K562 (cell line): Measurements from ENCODE around the gene CD2. TPM values are rescaled to one million over a fixed set of nuclear protein-coding genes. Genes with fewer than 3 reads are reported as not detected.
A peak's percentile ranks its signal among the peaks of the same experiment; 100 is the strongest.

ENCODE experiments used
- ATAC-seq: fragments of 200-7000 bp; cut with Tn5 transposase; 3 replicates; pipeline ENCODE4 v1.9.1; 2020; ENCODE audit warnings: moderate library complexity
- BruUV-seq: library from RNA; stranded (reverse); fragments of 400-500 nt; replicated peaks from 2 replicates; lab custom pipeline; 2021; lab: Mats Ljungman, UMichigan
- CTCF ChIA-PET: fragments of 300-600 bp; formaldehyde crosslinking; extraction: SDS; loops from one replicate; lab custom pipeline; 2021; ENCODE audit warnings: low intra/inter-chr PET ratio; lab: Yijun Ruan, JAX
- POLR2A ChIA-PET: fragments of 300-600, 350-650 bp; sonication (Branson Sonifier 250); formaldehyde crosslinking; extraction: SDS; loops from one replicate; lab custom pipeline; 2021; ENCODE audit warnings: antibody characterized with exemption, inconsistent platforms; lab: Yijun Ruan, JAX
- DNase-seq, 4 experiments: peaks; one replicate each; pipeline versions ENCODE4 v3.0.0 to v3.0.0-alpha.2; 2011 to 2018; ENCODE audit warnings: low spot score in 3 of 4, mixed read lengths in 3 of 4; ENCODE audit errors: extremely low read depth in 1 of 4
- FAIRE-seq: peaks from 2 replicates; lab custom pipeline; 2011; peaks lifted over from hg19 to GRCh38; lab: Jason Lieb, UNC
- H2AFZ ChIP-seq: 2 replicates; pipeline ENCODE4 v1.6.0; 2011; ENCODE audit warnings: low read depth, low read length, control low read depth, inconsistent platforms
- H3K27ac ChIP-seq: fragments of 200-600 bp; 3 replicates; pipeline ENCODE4 v1.8.0; 2011; ENCODE audit warnings: low read depth, mild to moderate bottlenecking, control low read depth, inconsistent platforms, low read length, moderate library complexity, mixed read lengths; ENCODE audit errors: extremely low read depth
- H3K27me3 ChIP-seq, 2 experiments: fragments of 300-600 bp in 1 of 2; 2 replicates in 1 of 2; 3 replicates in 1 of 2; pipeline versions ENCODE4 v1.6.0 to v1.8.0; 2011; ENCODE audit warnings: inconsistent platforms in 2 of 2, low read length in 2 of 2, mild to moderate bottlenecking in 1 of 2, mixed read lengths in 1 of 2, moderate library complexity in 1 of 2; ENCODE audit not compliant: control insufficient read depth in 2 of 2, insufficient read depth in 2 of 2
- H3K36me3 ChIP-seq: fragments of 300-600 bp; 3 replicates; pipeline ENCODE4 v1.8.0; 2011; ENCODE audit warnings: mild to moderate bottlenecking, low read length, inconsistent platforms; ENCODE audit not compliant: control insufficient read depth, insufficient read depth
- H3K4me1 ChIP-seq, 2 experiments: fragments of 200-600 bp in 1 of 2; replicated peaks in 1 of 2; 2 replicates in 1 of 2; 3 replicates in 1 of 2; pipeline versions ENCODE4 v1.5.1 to v1.8.0; 2011; ENCODE audit warnings: inconsistent platforms in 2 of 2, low read length in 2 of 2, mild to moderate bottlenecking in 1 of 2, mixed read lengths in 1 of 2, moderate library complexity in 1 of 2; ENCODE audit not compliant: control insufficient read depth in 2 of 2, insufficient read depth in 2 of 2
- H3K4me2 ChIP-seq: 2 replicates; pipeline ENCODE4 v1.6.1; 2011; ENCODE audit warnings: low read length, control low read depth, inconsistent platforms, mixed read lengths; ENCODE audit not compliant: insufficient read depth
- H3K4me3 ChIP-seq: fragments of 200-600 bp; sonication (generic), shearing (Covaris generic); 2 replicates; pipeline ENCODE4 v1.5.1; 2016; ENCODE audit warnings: control low read depth, inconsistent platforms
- H3K79me2 ChIP-seq: fragments of 200-600 bp; 3 replicates; pipeline ENCODE4 v1.8.0; 2011; ENCODE audit warnings: low read length, inconsistent platforms; ENCODE audit not compliant: control insufficient read depth, insufficient read depth
- H3K9ac ChIP-seq, 2 experiments: 2 replicates each; pipeline versions ENCODE4 v1.6.0 to v1.6.1; 2011; ENCODE audit warnings: low read depth in 2 of 2, low read length in 2 of 2, control low read depth in 1 of 2, inconsistent platforms in 1 of 2, mild to moderate bottlenecking in 1 of 2, mixed read lengths in 1 of 2; ENCODE audit not compliant: insufficient read depth in 1 of 2
- H3K9me1 ChIP-seq: one replicate; pipeline ENCODE4 v1.6.0; 2011; ENCODE audit warnings: inconsistent platforms, mild to moderate bottlenecking, low read length, moderate library complexity; ENCODE audit not compliant: control insufficient read depth, insufficient read depth
- H3K9me3 ChIP-seq: replicated peaks from 2 replicates; pipeline ENCODE4 v1.5.1; 2011; ENCODE audit warnings: low read depth, low read length, inconsistent platforms; ENCODE audit not compliant: control insufficient read depth, insufficient read depth
- H4K20me1 ChIP-seq: replicated peaks from 2 replicates; pipeline ENCODE4 v1.6.1; 2011; ENCODE audit warnings: low read length, inconsistent platforms, mixed read lengths; ENCODE audit not compliant: control insufficient read depth, insufficient read depth
- L3MBTL2 ChIP-seq: fragments of 450-650 bp; IDR thresholded peaks from 2 replicates; pipeline ENCODE4 v1.6.1; 2016; ENCODE audit warnings: mild to moderate bottlenecking, moderate library complexity
- ZNF143 ChIP-seq: sonication (generic); formaldehyde crosslinking; IDR thresholded peaks from 2 replicates; pipeline ENCODE4 v1.9.0; 2022; ENCODE audit warnings: mild to moderate bottlenecking, missing genetic modification reagents
- ZNF695 ChIP-seq: fragments of 450-650 bp; formaldehyde crosslinking; IDR thresholded peaks from 2 replicates; pipeline ENCODE4 v1.4.0; 2020; ENCODE audit warnings: mild to moderate bottlenecking, moderate library complexity
- ZNF707 ChIP-seq: fragments of 250-450 bp; sonication (Bioruptor Pico); conservative IDR thresholded peaks from 2 replicates; pipeline ENCODE4 v1.8.0; 2022; ENCODE audit warnings: inconsistent platforms, mild to moderate bottlenecking, moderate library complexity
- WGBS: fragments of 100-300 bp; shearing (Covaris generic); methylation state at CpG from one replicate; pipeline ENCODE4 v1.1.6; 2016; ENCODE audit warnings: low coverage, mixed read lengths; ENCODE audit not compliant: insufficient coverage; ENCODE audit errors: missing lambda C conversion rate; 5-methylcytosine and 5-hydroxymethylcytosine counted together
- in situ Hi-C: fragments of 300-500 bp; cut with MboI; formaldehyde crosslinking; loops from 4 replicates; pipeline ENCODE4 v1.15.0; 2018; ENCODE audit warnings: inconsistent platforms, mixed read lengths
- intact Hi-C: fragments of 100-400 bp; cut with micrococcal nuclease; formaldehyde crosslinking; loops from 2 replicates; pipeline ENCODE4 v1.14.2; 2022
- polyA plus RNA-seq, 8 experiments: library from polyadenylated mRNA; depleted of rRNA in 4 of 8; stranded (reverse) in 5 of 8; unstranded in 3 of 8; fragments of >200 nt; fragmentation: Nextera tagmentation in 2 of 8; fragmentation: Illumina TruSeq in 1 of 8; extraction: Ambion mirVana in 2 of 8; extraction: Trizol in 1 of 8; gene quantifications; 2 replicates each; pipeline versions ENCODE4 v1.2.1 to v1.2.3, GENCODE V29; 2011 to 2014; ENCODE audit warnings: inconsistent platforms in 1 of 8, missing spikeins in 1 of 8
- total RNA-seq, 7 experiments: library from RNA; depleted of rRNA in 6 of 7; stranded (reverse); fragments of >200 nt in 6 of 7; fragmentation: Illumina TruSeq in 2 of 7; extraction: Trizol in 2 of 7; gene quantifications; 2 replicates each; pipeline versions ENCODE4 v1.2.1 to v1.2.3, GENCODE V29; 2011 to 2021; ENCODE audit warnings: low replicate concordance in 1 of 7
- TF ChIP-seq, protein P1 (sequence below): fragments of 250-450 bp; sonication (Bioruptor Pico); IDR thresholded peaks from 2 replicates; pipeline ENCODE4 v1.4.0; 2020; ENCODE audit warnings: mild to moderate bottlenecking, moderate library complexity
- TF ChIP-seq, protein P2 (sequence below): fragments of 450-650 bp; IDR thresholded peaks from 2 replicates; pipeline ENCODE4 v1.6.1; 2018; ENCODE audit not compliant: partially characterized antibody

CD2 gene
- total and polyA plus RNA-seq, 9 of the 15 experiments (the other 6 are each of a cell fraction or from before 2014, with no cell fraction given): 0.07 to 0.16 TPM; not detected in 7

DNA sequence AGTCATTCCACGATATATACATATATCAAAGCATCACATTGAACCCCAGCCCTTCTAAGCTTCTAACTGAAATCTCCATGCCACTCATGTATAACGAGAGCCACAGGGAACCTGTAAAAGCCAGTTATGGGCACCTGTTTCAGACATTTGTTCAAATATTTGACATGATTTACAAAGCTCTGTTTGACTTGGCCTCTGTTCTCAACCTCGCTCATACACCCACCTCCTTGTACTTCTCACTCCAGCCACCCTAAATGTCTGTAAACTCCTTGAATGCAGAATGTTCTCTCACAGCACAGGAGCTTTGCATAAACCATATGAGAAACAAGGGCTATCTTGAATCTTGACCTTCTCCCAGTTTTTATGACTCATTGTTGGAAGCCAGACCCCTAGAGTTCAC is 36.9 kb upstream of the CD2 start:
- H3K4me3 ChIP-seq: no peak overlapping the region
- H3K27ac ChIP-seq: no peak overlapping the region
- in situ Hi-C loops (no loop called here), intact Hi-C loops (no loop called here)
- H3K27me3 ChIP-seq: no peaks in the 10 kb centered on the region
- H3K79me2 ChIP-seq: no peaks in the 10 kb centered on the region
- ChIA-PET POLR2A (interaction anchor here (0.6 to 1.2 kb wide), 2 partner anchors 10 kb away, joined by 3 to 4 read pairs; no protein-coding TSS in a partner anchor), CTCF (no interaction called here)
- WGBS: 44% methylated on average over 3 of the region's 3 CpGs
- no peaks in the 10 kb centered on the region for H3K9me1 ChIP-seq
- H3K9me3 ChIP-seq: no peaks in the 10 kb centered on the region
- no TSS peak for BruUV-seq
- FAIRE-seq (no peak), ATAC-seq (no peak), DNase-seq (no peak)
- H4K20me1 ChIP-seq: no peaks in the 10 kb centered on the region
- no peak overlapping the region for H3K9ac ChIP-seq
- H3K36me3 ChIP-seq: no peaks in the 10 kb centered on the region
- H2AFZ ChIP-seq: no peak overlapping the region
- H3K4me1 ChIP-seq: peaks cover 0 to 4% of the 10 kb centered on the region in 2 experiments; a peak in 2 of 5 replicates
- peak; percentile 64; the same call in 1 of the 2 replicates for TF ChIP-seq ZNF707
- TF ChIP-seq L3MBTL2: no peak
- no peak overlapping the region for H3K4me2 ChIP-seq

DNA sequence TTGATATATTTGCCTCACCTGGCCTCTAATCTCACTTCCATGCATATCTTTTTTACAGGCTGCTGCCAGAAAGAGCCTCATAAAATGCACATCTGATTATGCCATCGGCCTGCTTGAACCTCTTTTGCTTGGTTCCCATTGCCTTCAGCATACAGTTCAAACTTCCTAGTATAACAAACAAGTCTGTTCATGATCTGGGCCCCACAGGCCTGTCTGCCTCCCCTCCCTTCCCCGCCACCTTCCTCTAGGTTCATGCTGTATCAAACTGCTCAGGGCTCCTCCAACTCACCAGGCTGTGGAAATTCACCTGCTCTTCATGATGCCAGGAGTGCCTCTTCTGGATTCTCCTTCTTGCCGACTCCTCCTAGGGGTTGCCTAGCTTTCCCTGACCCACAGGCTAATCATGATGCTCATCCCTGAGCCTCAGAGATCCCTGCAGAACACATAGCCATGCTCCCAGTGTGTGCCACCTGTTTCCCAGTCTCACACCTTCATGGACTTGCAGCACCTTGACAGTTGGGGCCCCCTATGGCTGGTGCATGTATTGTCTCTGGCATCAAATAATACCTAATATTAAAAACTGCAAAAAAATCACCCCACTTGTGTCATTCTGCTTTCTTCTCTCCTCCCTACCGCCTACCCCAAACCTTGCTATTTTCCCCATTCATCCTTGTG is 33.7 kb upstream of the CD2 start:
- WGBS: 62% methylated on average over 4 of the region's 4 CpGs
- Histone ChIP-seq H3K27me3 (no peaks in the 10 kb centered on the region), H2AFZ (no peak overlapping the region), H3K27ac (no peak overlapping the region), H3K9me1 (no peaks in the 10 kb centered on the region), H3K9me3 (no peaks in the 10 kb centered on the region), H3K79me2 (no peaks in the 10 kb centered on the region), H3K4me1 (peaks cover 0 to 6% of the 10 kb centered on the region in 2 experiments; a peak in 2 of 5 replicates), H3K9ac (no peak overlapping the region), H3K36me3 (no peaks in the 10 kb centered on the region), H3K4me2 (no peak overlapping the region), H3K4me3 (no peak overlapping the region), H4K20me1 (no peaks in the 10 kb centered on the region)
- ATAC-seq (peak; percentile 30; the same call in 2 of the 3 replicates), DNase-seq (peak in 2 of 4 experiments; percentile 38 to 39), FAIRE-seq (no peak)
- in situ Hi-C loops: no loop called here
- POLR2A ChIA-PET: interaction anchor here (0.8 kb wide), 1 partner anchor 230 kb away, joined by 3 read pairs; no protein-coding TSS in a partner anchor
- intact Hi-C loops: loop anchor here (5.0 kb wide), 2 partner anchors 33 to 148 kb away; partner anchors contain the start of gene CD58
- CTCF ChIA-PET: no interaction called here
- no TSS peak for BruUV-seq
- TF ChIP-seq, protein P1, sequence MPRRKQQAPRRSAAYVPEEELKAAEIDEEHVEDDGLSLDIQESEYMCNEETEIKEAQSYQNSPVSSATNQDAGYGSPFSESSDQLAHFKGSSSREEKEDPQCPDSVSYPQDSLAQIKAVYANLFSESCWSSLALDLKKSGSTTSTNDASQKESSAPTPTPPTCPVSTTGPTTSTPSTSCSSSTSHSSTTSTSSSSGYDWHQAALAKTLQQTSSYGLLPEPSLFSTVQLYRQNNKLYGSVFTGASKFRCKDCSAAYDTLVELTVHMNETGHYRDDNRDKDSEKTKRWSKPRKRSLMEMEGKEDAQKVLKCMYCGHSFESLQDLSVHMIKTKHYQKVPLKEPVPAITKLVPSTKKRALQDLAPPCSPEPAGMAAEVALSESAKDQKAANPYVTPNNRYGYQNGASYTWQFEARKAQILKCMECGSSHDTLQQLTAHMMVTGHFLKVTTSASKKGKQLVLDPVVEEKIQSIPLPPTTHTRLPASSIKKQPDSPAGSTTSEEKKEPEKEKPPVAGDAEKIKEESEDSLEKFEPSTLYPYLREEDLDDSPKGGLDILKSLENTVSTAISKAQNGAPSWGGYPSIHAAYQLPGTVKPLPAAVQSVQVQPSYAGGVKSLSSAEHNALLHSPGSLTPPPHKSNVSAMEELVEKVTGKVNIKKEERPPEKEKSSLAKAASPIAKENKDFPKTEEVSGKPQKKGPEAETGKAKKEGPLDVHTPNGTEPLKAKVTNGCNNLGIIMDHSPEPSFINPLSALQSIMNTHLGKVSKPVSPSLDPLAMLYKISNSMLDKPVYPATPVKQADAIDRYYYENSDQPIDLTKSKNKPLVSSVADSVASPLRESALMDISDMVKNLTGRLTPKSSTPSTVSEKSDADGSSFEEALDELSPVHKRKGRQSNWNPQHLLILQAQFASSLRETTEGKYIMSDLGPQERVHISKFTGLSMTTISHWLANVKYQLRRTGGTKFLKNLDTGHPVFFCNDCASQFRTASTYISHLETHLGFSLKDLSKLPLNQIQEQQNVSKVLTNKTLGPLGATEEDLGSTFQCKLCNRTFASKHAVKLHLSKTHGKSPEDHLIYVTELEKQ (CRISPR knock-in tag): no peak
- TF ChIP-seq, protein P2, sequence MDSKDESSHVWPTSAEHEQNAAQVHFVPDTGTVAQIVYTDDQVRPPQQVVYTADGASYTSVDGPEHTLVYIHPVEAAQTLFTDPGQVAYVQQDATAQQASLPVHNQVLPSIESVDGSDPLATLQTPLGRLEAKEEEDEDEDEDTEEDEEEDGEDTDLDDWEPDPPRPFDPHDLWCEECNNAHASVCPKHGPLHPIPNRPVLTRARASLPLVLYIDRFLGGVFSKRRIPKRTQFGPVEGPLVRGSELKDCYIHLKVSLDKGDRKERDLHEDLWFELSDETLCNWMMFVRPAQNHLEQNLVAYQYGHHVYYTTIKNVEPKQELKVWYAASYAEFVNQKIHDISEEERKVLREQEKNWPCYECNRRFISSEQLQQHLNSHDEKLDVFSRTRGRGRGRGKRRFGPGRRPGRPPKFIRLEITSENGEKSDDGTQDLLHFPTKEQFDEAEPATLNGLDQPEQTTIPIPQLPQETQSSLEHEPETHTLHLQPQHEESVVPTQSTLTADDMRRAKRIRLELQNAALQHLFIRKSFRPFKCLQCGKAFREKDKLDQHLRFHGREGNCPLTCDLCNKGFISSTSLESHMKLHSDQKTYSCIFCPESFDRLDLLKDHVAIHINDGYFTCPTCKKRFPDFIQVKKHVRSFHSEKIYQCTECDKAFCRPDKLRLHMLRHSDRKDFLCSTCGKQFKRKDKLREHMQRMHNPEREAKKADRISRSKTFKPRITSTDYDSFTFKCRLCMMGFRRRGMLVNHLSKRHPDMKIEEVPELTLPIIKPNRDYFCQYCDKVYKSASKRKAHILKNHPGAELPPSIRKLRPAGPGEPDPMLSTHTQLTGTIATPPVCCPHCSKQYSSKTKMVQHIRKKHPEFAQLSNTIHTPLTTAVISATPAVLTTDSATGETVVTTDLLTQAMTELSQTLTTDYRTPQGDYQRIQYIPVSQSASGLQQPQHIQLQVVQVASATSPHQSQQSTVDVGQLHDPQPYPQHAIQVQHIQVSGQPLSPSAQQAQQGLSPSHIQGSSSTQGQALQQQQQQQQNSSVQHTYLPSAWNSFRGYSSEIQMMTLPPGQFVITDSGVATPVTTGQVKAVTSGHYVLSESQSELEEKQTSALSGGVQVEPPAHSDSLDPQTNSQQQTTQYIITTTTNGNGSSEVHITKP: no peak
- TF ChIP-seq ZNF695 (CRISPR knock-in tag) (no peak), ZNF143 (CRISPR knock-in tag) (0 out of 2 replicates have a peak, but pooled peaks have one; percentile 20)
